HG02642 (cell line): Measurements from ENCODE around the gene KRT14.
"Not testable (repeated sequence)": the region's sequence is repeated elsewhere in the genome, so short reads cannot be mapped to it uniquely, and the experiment has no call there.

Experiments used
- ATAC-seq: cut with Tn5 transposase; IDR thresholded peaks from one replicate; pipeline ENCODE4 v1.9.1; 2021; ENCODE audit warnings: mild to moderate bottlenecking; ENCODE audit not compliant: unreplicated experiment, poor library complexity

The KRT14 gene

DNA sequence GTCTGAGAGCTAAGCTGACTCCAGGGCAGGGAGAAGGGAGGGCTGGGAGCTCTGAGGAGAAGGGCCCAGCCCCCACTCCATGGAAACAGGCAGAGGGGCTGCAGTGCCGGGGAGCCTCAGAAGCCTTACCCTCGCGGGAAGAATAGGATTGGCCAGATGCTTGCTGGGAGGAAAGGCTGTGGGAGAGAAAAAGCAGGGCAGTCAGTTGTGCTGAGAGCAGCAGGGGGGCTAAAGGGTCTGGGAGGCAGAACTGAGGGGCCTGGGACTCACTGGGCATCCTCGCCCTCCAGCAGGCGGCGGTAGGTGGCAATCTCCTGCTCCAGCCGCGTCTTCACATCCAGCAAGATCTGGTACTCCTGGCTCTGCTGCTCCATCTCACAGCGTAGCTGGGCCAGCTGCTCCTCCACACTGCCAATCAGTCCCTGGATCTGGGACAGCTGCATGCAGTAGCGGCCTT lies 23.4 kb upstream of the KRT14 start:
- ATAC-seq, result not testable (repeated sequence)

DNA sequence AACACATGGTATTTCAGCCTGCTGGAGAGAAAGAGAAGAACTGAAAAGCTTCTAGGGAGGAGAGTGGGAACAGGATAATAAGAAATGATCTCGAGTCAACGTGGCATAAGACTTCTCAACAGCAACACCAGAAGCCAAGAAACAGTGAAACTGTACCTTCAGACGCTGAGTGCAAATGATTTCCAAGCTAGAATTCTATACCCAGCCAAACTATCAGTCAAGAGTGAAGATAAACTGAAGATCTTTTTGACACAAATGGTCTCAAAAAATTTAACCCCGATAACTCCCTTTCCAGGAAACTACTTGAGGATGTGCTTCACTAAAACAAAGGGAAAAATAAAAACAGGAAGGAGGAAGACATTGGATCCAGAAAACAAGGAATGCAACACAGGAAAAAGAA lies 20.2 kb upstream of the KRT14 start:
- not testable (repeated sequence) for ATAC-seq

- no peak for ATAC-seq
These were observed 15.8 kb upstream of the KRT14 start for GRCh38 chr17:41602524-41602923.

- no peak for ATAC-seq
These were observed 13.6 kb upstream of the KRT14 start for GRCh38 chr17:41600318-41600717.

GRCh38 chr17:41599680-41600079 lies 13.0 kb upstream of the KRT14 start:
- no peak for ATAC-seq

- no peak for ATAC-seq
These were observed 8.9 kb upstream of the KRT14 start for GRCh38 chr17:41595585-41595984.

DNA sequence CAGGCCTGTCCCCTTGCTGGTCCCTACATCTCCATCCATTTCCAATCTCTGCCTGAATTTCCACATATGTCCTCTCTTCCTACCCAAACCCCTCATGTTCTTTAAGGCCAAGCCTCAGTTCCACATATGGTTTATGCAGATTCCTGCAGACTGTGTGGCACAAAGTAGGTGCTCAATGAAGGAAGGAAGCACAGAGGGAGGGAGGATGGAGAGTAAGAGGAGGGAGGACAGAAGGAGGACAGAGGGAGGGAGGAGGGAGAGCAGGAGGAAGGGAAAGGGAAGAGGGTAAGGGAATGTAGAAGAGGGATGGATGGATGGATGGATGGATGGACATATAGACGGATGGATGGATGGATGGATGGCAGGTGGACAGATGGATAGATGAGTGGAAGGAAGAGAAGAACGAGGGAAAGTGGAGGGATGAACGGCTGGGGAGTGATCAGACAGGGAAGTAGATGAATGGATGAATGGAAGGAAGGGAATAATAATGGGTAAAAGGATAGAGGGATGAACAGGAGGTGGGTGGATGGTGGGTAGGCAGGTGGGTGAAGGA lies 7.7 kb upstream of the KRT14 start:
- ATAC-seq, result no peak

- no peak for ATAC-seq
These were observed 6.7 kb upstream of the KRT14 start for GRCh38 chr17:41593306-41593981.

- no peak for ATAC-seq
These were observed 6.1 kb upstream of the KRT14 start for GRCh38 chr17:41592601-41593305.

GRCh38 chr17:41589301-41589700 lies 2.6 kb upstream of the KRT14 start:
- no peak for ATAC-seq

GRCh38 chr17:41588126-41588810 lies 1.6 kb upstream of the KRT14 start:
- ATAC-seq, result no peak

DNA sequence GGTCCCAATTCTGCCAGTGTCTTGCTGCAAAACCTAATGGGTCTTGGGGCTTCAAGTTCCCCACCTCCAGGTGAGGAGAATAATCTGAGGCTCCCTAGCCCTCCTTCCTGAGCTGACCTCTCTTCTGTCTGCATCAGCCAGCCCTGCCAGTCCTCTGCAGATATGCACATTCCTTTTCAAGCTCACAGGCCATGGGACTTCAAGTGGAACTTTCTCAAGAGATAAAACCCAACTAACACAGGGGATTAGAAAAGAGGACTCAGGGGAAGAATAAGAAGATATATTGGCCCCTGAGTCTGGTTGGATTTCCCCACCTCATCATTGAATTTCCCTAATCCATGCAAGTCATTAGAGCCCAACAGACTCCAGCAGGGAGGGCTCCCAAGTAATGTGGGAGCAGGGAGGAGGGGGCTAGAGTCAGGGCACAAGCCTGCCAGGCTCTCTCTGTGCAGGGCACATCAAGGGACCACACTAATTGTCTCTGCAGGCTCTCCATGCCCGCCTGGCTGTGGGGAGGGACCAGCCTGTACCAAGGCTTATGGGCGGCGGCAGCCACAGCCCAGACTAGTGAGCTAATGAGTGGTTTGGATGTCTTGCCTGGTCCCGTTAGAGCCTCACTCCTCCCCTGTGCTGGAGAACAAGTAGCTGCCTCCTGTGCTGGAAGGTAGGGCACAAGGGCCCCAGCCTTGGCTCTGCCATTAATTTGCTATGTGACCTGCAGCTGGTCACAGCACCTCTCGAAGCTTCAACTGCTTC lies 1.2 kb downstream of the KRT14 start:
- no peak for ATAC-seq

DNA sequence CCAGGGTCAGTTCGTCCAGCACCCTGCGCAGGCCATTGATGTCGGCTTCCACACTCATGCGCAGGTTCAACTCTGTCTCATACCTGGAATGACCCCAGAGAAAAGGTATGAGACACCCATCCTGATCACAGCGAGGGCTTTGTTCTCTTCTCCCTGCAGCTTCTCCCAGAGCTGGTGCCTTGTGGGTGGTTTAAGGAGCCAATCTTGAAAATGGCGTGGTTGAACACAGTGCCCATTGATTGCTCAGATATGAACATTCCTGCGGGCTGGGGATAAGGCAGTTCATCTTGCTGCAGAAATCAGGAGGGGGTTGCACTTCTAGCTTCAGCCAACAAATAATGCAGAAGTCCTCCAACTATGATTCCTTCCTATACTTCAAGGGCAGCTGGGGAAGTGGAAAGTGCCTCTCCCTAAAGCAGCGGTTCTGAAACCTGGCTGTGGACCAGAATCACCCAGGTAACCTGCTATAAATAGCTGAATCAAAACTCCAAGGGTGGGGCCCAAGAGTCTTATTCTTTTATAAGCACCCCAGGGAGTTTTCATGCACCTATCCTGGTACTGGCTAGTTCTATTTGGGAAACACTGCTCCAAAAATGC lies 2.3 kb downstream of the KRT14 start:
- ATAC-seq, result not testable (repeated sequence)

GRCh38 chr17:41583137-41584127 lies 3.3 kb downstream of the KRT14 start:
- no peak for ATAC-seq

DNA sequence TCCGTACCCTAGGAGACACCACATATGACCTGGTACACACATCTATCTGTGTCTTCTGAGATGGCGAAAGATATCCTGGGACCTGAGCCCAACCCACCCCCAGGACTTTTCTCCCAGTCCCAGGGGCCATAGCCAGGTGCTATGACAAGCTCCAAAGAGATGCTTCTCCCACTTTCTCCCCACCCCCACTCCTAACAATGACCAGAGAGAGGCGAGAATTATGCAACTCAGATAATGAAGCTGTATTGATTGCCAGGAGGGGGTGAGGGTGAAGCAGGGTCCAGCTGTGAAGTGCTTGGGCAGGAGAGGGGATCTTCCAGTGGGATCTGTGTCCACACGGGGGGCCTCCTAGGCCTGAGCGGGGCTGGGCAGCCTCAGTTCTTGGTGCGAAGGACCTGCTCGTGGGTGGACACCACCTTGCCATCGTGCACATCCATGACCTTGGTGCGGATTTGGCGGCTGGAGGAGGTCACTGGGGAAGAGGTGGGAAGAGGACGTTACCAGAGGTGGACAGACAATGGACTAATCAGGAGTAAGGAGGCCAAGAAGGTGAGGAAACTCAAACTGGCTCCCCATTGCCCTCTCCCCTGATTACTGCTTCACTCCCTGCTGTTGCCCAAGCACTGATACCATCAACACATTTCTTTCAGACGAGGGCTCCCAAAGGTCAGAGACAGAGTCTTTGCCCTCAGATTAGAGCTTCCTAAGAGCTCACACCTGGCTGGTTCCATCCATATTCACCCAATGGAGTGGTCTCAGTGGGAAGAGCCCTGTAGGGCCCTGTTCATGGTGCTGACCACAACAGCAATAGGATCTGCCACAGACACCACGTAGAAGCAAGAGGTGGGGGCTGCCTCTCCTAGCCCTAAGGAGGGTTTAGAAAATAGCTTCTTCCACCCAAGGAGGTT lies 4.4 kb downstream of the KRT14 start:
- ATAC-seq, result not testable (repeated sequence)

- ATAC-seq, result no peak
These were observed 5.2 kb downstream of the KRT14 start for GRCh38 chr17:41581366-41582060.

- no peak for ATAC-seq
These were observed 5.9 kb downstream of the KRT14 start for GRCh38 chr17:41580687-41581365.
